GM19025 (cell line): Measurements from ENCODE around the gene BEGAIN.

Source experiments
- ATAC-seq: cut with Tn5 transposase; IDR thresholded peaks from one replicate; pipeline ENCODE4 v1.9.1; 2021; ENCODE audit warnings: mild to moderate bottlenecking, low read depth, moderate library complexity; ENCODE audit not compliant: unreplicated experiment

BEGAIN gene

DNA sequence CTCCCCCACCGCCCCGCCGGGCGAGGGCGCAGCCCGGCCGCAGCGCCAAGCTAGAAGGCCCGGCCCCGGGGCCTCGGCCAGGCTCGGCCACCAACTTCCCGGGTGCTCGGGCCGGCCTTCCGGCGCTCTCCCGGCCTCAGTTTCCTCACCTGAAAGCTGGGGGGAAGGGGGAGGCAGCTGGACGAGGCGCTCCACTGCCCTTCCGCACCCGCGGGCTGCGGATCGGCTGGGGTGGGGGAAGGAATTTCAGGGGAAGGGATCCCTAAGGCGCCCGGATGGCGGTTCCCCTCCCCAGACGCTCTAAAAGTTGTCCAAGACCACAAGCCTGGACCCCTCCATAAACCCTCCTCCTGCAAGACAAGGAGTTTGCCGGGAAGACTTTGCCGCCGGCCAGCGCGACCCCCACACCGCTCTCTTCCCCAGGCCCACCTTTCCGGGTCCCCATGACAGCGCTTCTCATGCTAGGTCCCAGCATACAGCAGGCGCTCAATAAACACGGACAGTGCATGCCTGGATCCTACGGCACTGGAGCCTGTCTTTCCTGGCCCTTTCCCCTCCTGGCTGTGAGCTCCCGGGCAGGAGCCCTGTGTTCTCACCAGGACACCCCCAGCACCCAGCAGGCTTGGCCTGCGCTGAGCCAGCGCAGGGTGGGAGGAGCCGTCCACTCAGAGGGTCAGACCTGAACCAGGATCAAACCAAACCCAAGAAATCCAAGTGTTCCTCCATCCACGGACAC lies 18.1 kb downstream of the BEGAIN start:
- ATAC-seq, result no peak

GRCh38 chr14:100568164-100568997 lies 18.8 kb downstream of the BEGAIN start:
- no peak for ATAC-seq

DNA sequence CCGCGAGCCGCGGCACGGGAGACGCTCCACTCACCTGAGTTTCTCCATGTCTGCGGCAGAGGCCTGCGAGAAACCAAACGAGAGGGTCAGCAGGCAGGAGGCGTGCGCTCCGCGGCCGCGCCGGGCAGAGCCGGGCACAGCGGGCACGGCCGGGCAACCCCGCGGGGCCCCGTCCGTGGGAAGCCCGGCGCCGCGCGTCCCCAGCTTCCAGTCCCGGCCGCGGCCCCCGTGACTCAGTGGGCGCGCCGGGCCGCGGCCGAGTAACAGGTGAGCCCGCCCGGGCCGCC lies 19.4 kb downstream of the BEGAIN start:
- ATAC-seq, result no peak

DNA sequence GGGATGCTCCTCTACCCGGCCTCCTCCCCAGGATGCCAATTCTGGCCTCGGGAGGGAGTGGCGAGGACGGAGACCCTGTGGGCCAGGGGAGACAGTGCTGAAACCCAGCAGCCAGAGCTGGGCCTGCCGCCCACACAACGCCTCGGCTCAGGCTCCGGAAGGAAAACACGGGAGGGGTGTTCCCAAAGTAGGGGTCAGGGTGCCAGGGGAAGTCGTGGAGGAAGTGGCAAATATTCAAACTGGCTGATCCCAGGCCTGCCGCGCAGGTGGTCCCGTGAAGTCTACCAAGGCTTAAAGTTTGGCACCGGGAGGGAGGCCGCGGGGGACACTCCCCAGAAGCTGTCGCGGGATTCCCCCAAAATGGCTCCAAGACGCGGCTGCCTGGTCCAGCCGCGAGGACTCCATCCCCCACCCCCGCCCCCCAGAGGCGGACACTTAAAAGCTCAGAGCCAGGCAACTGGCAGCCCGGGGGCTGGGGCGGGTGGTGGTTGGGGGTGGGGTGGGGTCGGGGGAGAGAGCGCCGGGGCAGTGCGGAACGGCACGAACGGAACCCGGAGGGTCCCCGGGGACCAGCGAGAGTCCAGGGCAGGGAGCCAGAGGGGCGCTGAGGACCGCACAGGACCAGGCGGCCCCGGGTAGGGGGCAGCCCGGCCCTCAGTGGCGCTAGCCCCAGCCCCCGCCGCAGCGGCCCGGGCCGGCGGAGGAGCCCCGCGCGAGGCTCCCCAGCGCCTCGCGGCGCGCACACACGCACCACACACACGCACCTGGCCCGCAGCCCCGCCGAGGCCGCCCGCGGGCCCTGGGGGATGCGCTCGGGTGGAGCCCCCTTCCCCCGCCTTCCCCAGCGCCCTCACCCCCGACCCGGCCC lies 20.0 kb downstream of the BEGAIN start:
- no peak for ATAC-seq

DNA sequence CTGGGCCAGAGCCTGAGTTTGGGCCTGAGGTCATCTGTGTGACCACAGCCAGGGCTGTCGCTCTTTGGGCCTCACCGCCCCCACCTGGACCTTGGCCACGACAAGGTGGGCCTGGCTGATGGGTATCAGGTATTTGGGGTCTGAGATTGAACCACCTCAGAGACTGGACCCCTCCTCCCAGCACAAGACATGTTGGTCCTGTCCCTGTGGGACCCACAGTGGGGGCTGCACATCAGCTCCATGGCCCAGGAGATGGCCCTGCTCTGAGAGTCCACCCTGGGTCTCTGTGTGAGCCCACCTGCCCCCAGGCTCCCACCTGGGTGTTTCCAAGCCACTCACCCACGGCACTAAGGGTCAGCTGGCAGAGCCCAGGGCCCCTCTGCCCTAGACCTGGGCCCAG lies 20.6 kb downstream of the BEGAIN start:
- no peak for ATAC-seq

- ATAC-seq, result no peak
Measured at GRCh38 chr14:100566119-100566518, 21.1 kb downstream of the BEGAIN start.

DNA sequence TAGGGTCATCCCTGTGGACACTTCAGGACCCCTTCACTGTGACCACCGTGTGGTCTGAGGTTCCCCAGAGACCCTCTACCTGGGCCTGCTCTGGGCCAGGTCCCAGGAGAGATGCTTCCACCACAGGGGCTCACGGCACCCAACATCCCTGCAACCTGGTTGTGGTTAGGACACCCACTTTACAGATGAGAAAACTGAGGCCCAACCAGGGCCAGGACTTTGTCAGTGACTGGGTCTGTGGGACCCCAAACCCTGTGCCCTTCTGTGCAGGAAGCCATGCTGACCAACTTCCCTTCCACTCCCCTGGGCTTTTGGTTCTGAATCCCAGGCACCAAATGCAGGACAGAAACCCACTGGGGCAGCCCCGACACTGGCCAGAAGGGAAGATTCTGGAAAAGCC lies 21.6 kb downstream of the BEGAIN start:
- ATAC-seq, result no peak

DNA sequence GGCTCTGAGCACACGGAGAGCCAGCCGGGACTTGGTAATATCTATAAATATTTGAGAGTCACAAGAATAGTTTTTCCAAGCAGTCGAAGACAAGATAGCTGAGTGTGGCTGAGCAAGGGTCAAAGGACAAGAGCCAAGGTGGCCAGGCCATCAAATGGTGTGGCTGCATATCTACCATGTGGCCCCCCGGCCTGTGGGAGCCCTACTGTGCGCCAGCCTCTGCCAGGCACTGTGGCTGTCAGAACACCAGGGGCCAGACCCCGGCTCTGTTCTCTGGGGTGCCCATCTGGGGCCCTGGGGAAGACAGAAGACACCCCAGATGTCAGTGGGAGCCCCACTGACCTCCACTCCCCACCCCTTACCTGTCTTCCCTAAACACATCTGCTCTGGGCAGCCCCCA lies 22.7 kb downstream of the BEGAIN start:
- ATAC-seq, result no peak

DNA sequence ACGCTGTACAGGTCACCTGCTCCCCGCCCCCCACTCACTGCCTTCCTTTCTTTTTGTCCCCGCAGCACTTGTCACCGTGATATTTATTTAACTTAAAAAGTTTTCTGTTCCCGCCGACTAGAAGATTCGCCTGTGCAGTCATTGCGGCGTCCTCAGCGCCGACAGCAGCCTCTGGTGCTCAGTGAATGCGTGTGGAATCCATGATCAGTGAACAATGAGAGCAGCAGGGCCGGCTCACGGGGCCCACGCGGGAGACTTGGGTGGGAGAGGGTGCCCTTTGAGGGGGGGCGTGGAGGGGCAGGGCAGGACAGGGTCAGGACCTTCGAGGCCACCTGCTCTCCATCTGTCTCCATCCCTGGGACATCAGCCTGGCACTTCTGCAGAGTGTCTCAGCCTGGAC lies 24.5 kb downstream of the BEGAIN start:
- ATAC-seq, result no peak

- no peak for ATAC-seq
Measured at GRCh38 chr14:100561005-100561404, 26.2 kb downstream of the BEGAIN start.

- no peak for ATAC-seq
Measured at GRCh38 chr14:100560471-100560870, 26.7 kb downstream of the BEGAIN start.

DNA sequence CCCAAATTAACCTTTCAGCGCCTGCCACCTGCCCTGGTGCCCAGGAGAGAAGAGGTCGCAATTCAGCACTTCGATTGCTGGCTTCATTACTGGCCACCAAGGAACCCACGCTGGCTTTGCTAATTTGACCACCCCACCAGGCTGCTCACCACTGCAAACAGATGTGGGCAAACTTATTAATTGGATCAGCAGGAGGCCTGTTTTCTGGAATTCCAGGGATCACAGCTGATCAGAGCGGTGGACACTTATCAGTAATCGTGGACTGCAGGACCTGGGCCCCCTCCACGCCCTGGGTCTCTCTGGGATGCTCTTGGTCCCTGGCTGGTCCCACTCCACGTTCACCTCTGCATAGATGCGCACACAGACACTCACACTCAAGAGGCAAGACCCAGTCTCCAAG lies 27.8 kb downstream of the BEGAIN start:
- no peak for ATAC-seq

DNA sequence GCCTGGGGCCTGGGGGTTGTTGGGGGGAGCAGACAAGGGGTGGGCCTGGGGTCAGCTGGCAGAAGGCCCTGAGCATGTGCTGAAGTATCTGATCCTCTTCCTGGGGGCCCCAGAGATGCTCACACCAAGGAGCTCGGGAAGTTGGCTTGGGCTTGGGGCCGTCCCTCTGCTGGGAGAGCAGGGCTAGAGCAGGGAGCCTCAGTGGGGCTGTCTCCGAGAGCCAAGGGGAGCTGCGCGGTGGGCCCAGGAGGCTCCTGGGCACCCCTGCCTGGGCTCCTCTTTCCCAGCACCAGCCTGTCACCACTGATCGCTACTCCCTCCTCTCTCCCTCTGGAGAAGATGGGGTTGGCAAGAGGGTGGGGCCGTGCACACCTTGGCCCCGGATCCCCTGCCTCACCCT lies 28.3 kb downstream of the BEGAIN start:
- ATAC-seq, result no peak

DNA sequence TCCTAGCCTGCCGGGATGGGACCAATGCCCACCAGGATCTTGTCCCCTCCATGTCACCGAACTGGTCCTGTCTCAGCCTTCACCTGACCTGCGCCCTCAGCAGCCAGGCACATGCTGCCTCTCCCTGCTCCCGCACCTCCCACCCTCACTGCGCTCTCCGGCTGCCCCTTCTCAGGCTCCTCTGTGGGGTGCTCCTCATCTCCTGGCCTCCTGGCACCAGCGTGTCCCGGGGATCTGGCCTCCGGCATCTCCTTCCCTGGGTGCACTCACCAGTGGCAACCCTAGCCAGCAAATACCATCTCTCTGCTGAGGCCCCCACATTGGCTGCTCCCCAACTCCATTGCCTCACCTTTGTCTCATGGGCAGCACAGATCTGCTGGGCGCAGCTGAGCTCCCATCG lies 29.0 kb downstream of the BEGAIN start:
- no peak for ATAC-seq

DNA sequence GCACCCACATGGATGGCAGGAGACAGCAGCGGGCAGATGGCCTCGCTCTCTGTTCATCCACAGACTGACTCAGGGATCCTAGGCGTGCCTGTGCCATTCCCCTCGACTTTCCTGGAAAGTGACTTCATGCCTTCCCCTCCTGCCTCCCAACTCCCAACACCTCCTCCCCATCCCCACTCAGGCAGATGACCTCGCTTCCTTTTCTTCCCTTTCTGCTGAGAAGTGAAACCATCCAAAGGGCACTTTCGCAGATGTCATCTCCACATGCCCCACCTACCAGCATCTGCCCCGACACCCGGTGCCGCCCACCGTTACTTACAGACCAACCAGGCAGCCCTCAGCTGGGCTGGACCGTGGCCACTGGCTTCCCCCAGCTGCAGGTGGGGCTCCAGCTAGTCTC lies 29.6 kb downstream of the BEGAIN start:
- no peak for ATAC-seq

- no peak for ATAC-seq
Measured at GRCh38 chr14:100556936-100557505, 30.2 kb downstream of the BEGAIN start.

- no peak for ATAC-seq
Measured at GRCh38 chr14:100556140-100556475, 31.1 kb downstream of the BEGAIN start.

DNA sequence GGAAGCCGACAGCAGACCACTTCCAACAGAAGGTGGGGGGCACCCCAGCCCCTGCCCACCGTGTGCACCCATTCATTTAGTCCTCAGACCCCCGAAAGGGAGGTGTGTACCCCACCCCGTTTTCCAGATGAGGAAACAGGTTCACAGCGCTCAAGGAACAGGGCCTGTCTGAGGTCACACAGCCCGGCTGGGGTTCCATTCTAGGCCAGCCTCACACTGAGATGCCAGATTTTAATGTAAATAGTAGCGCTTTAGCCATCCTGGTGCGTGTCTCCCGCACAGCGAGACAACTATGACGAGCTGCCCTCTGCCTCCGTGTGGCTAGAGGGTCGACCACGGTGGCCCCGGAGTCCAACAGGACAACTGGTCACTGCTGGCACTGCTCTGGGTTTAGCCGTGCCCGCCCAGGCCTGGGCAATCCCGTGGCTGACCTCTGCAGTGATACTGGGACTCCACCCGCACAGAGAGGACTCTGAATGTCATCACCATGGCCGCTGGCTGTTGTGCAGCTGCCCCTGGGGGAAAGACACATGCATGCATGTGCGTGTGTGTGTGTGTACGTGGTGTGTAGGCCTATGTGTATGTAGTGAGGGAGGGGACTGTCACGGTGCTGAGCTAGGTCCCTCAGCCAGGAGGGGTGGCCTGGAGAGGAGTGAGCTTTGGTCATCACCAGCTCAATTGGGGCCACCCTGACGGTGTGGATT lies 31.6 kb downstream of the BEGAIN start:
- no peak for ATAC-seq

GRCh38 chr14:100554696-100555320 lies 32.4 kb downstream of the BEGAIN start:
- ATAC-seq, result no peak

GRCh38 chr14:100554082-100554677 lies 33.0 kb downstream of the BEGAIN start:
- no peak for ATAC-seq
